DMS53 (cell line): ENCODE data around the gene MYO10.

Source experiments
- DNase-seq: peaks from one replicate; lab custom pipeline; 2025; lab: John Stamatoyannopoulos, UW

Gene MYO10

GRCh38 chr5:16709691-16710433 is 226.2 kb downstream of the MYO10 start:
- no peak for DNase-seq

GRCh38 chr5:16707869-16708192 is 228.3 kb downstream of the MYO10 start:
- DNase-seq = no peak

- DNase-seq = no peak
These were observed 228.8 kb downstream of the MYO10 start for GRCh38 chr5:16707168-16707868.

- DNase-seq = no peak
These were observed 231.1 kb downstream of the MYO10 start for GRCh38 chr5:16704945-16705344.

- DNase-seq = no peak
These were observed 233.1 kb downstream of the MYO10 start for GRCh38 chr5:16702964-16703363.

GRCh38 chr5:16701134-16702099 is 234.7 kb downstream of the MYO10 start:
- DNase-seq = no peak

GRCh38 chr5:16700081-16700480 is 236.0 kb downstream of the MYO10 start:
- DNase-seq = no peak

GRCh38 chr5:16695779-16696178 is 240.3 kb downstream of the MYO10 start:
- no peak for DNase-seq

GRCh38 chr5:16693879-16694278 is 242.2 kb downstream of the MYO10 start:
- no peak for DNase-seq

GRCh38 chr5:16691731-16692130 is 244.4 kb downstream of the MYO10 start:
- DNase-seq = no peak

GRCh38 chr5:16690243-16690852 is 245.7 kb downstream of the MYO10 start:
- DNase-seq = peak; percentile 72

GRCh38 chr5:16687898-16688297 is 248.2 kb downstream of the MYO10 start:
- no peak for DNase-seq

- no peak for DNase-seq
These were observed 251.0 kb downstream of the MYO10 start for GRCh38 chr5:16685069-16685468.

- no peak for DNase-seq
These were observed 254.2 kb downstream of the MYO10 start for GRCh38 chr5:16681876-16682275.

GRCh38 chr5:16679863-16680262 is 256.2 kb downstream of the MYO10 start:
- no peak for DNase-seq

GRCh38 chr5:16679190-16679589 is 256.9 kb downstream of the MYO10 start:
- no peak for DNase-seq

GRCh38 chr5:16675806-16676205 is 260.3 kb downstream of the MYO10 start:
- DNase-seq = no peak

- no peak for DNase-seq
These were observed 261.3 kb downstream of the MYO10 start for GRCh38 chr5:16674750-16675149.

- DNase-seq = peak; percentile 22
These were observed 262.6 kb downstream of the MYO10 start for GRCh38 chr5:16673241-16674201.

GRCh38 chr5:16671208-16671607 is 264.9 kb downstream of the MYO10 start:
- no peak for DNase-seq

- no peak for DNase-seq
These were observed 266.3 kb downstream of the MYO10 start for GRCh38 chr5:16669776-16670175.
